NCI-H146 (cell line): ENCODE data around the gene CCDC198.

ENCODE experiments used
- DNase-seq: peaks from one replicate; lab custom pipeline; 2025; lab: John Stamatoyannopoulos, UW

CCDC198 gene

DNA sequence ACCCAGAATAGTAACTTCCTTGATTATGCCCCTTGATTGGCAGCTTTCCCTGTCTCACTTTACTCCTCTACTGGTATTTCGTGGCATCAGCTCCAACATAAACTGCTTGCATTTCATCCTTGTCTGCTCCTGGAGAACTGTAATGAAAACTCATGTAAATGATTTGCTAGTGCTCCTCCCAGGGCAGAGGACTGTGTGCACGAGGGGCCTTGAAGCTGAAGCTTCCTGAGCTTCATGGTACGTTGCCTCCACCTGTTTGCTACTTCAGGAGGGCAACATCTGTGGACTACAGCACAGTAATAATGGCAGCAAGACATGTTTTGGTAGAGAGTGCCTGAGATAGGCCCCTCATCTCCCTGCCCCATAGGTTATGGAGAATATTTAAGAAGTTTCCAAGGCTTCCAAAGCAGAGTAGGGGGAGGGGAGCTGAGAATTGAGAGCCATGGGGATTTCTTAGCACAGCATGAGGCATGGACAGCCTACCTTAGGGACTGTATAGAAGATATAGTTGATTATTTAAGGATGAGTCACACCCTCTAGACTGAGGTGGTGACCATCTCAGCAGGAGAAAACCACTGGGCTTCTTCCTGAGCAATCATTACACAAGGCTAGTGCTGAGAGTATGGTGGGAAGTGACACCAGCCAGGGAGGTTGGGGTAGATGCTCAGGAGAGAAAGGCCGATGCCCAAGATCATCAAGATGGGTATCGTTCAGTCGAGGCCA lies 29.5 kb downstream of the CCDC198 start:
- DNase-seq = no peak

- DNase-seq = no peak
These were observed 31.1 kb downstream of the CCDC198 start for GRCh38 chr14:57462551-57462950.

DNA sequence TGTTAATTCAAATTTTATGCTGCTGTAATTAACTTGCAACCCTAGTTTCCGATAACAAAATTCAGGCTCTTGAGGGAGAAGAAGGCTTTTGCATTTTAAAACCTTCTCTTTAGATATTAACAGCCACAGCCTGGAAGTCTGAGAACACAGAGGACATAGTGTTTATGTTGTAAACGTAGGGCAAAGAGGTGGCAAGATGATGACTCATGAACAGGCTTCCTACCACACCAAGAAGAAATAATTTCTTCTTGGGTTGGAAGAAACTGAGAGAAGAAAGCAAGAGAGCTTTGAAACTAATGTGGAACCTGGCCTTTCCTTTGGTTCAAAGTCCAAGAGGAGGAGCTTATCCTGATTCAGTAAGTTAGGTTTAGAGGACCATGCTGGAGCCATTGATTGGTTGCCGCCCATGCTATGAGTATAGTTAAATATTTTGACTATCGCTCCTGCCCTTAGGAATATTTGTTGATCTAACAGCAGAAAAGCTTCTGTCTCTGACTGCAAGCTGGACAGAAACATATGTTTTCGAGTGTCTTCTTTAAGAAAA lies 31.8 kb downstream of the CCDC198 start:
- DNase-seq = no peak

- DNase-seq = no peak
These were observed 57.7 kb downstream of the CCDC198 start for GRCh38 chr14:57435923-57436322.

- no peak for DNase-seq
These were observed 72.7 kb downstream of the CCDC198 start for GRCh38 chr14:57420986-57421385.

DNA sequence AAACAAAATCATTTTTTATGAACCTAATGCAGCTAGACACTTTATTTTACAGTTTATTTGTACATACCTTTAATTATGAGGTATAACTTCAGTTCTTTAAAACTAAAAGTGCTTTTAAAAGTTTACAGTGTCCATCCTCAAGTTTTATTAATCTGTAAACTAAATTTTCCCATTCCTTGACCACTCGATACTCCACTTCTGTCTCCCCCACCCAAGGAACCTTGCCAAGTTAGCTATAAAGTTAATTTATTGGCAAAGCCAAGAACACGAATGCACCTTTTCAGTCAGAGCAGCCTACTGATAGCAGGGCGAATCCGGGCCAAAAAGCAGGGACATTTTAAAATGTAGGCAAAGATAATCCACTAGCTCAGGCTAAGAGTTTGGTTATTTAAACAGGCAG lies 73.6 kb downstream of the CCDC198 start:
- DNase-seq = no peak
